Hair follicle dermal papilla cell (primary cell): ENCODE measurements around the gene RAB18. TPM values are rescaled to one million over a fixed set of nuclear protein-coding genes. Genes with fewer than 3 reads are reported as not detected.

Source experiments
- total RNA-seq: library from RNA; depleted of rRNA; stranded (reverse); fragments of >200 nt; gene quantifications from 2 replicates; pipeline ENCODE4 v1.2.3, GENCODE V29; 2012

The RAB18 gene
- total RNA-seq: 52.8 and 58.1 TPM in 2 replicates

GRCh38 chr10:27504007-27504807 is at the start of gene RAB18:
Gene RAB18 (plus strand): TSS chr10:27504304. CDS start chr10:27504370, 66 bp downstream.

Other genes starting within 250 kb of the RAB18 start
- 23.7 and 40.8 TPM in 2 replicates for gene MKX, start 241.5 kb downstream of the RAB18 start, total RNA-seq